Breast epithelium (tissue), 4 donors: ENCODE measurements around the gene TMEM108. TPM values are rescaled to one million over a fixed set of nuclear protein-coding genes. Genes with fewer than 3 reads are reported as not detected.
A peak's percentile ranks its signal among the peaks of the same experiment; 100 is the strongest.

Experiments used
- DNase-seq, 2 donors: peaks; one replicate each; pipeline ENCODE4 v3.0.0-alpha.2; 2019; ENCODE audit warnings: low spot score in 2 of 2
- H3K27ac ChIP-seq, 2 donors: fragments of 200-600 bp; sonication (generic) in 1 of 2; one replicate each; pipeline ENCODE4 v1.5.1; 2016 to 2019; ENCODE audit warnings: mild to moderate bottlenecking in 1 of 2
- H3K27me3 ChIP-seq, 2 donors: fragments of 200-600 bp; sonication (generic) in 1 of 2; one replicate each; pipeline versions ENCODE4 v1.5.1 to v1.6.0; 2017 to 2019; ENCODE audit warnings: control low read depth in 1 of 2, mild to moderate bottlenecking in 1 of 2
- H3K36me3 ChIP-seq: fragments of 200-600 bp; one replicate; pipeline ENCODE4 v1.5.1; 2019
- H3K4me1 ChIP-seq, 2 donors: fragments of 200-600 bp; sonication (generic); one replicate each; pipeline ENCODE4 v1.5.1; 2016 to 2019; ENCODE audit warnings: control low read depth in 1 of 2
- H3K4me3 ChIP-seq, 3 donors: fragments of 200-600 bp; sonication (generic); 1 replicate in 2 of 3; 2 replicates in 1 of 3; pipeline ENCODE4 v1.5.1; 2016 to 2019; ENCODE audit warnings: mild to moderate bottlenecking in 3 of 3, moderate library complexity in 2 of 3
- H3K9me3 ChIP-seq, 2 donors: fragments of 200-600 bp; sonication (generic) in 1 of 2; one replicate each; pipeline ENCODE4 v1.5.1; 2016 to 2019; ENCODE audit warnings: control low read depth in 1 of 2
- CTCF ChIP-seq, 3 donors: fragments of 450-650 bp; IDR thresholded peaks; one replicate each; pipeline ENCODE4 v1.5.1; 2016 to 2017; ENCODE audit warnings: antibody characterized with exemption in 3 of 3, mild to moderate bottlenecking in 3 of 3, moderate library complexity in 3 of 3
- POLR2A ChIP-seq: fragments of 450-650 bp; IDR thresholded peaks from one replicate; pipeline ENCODE4 v1.6.1; 2016; ENCODE audit warnings: antibody characterized with exemption, mild to moderate bottlenecking, moderate library complexity
- POLR2AphosphoS5 ChIP-seq, 3 donors: sonication (generic); formaldehyde crosslinking; IDR thresholded peaks; one replicate each; pipeline ENCODE4 v1.6.1; 2017; ENCODE audit warnings: antibody characterized with exemption in 3 of 3
- intact Hi-C: fragments of 100-400 bp; cut with DNase I; formaldehyde crosslinking; loops from one replicate; pipeline ENCODE4 v1.15.1; 2023; ENCODE audit warnings: low total_unique reads
- total RNA-seq, 3 donors: library from RNA; depleted of rRNA; stranded (reverse); fragments of >200 nt; gene quantifications; one replicate each; pipeline ENCODE4 v1.1.0, GENCODE V29; 2016

The TMEM108 gene
- total RNA-seq, 3 donors from 2014 or later = 0.44 to 0.98 (median 0.48) TPM

- H3K27ac ChIP-seq = no peak overlapping the region
- H3K4me1 ChIP-seq = no peaks in the 10 kb centered on the region
- intact Hi-C loops = no loop called here
- DNase-seq = no peak
- H3K9me3 ChIP-seq = no peaks in the 10 kb centered on the region
- no peak for TF ChIP-seq POLR2A
- TF ChIP-seq POLR2AphosphoS5 (IDR thresholded peaks at IDR 0.05) = no peak
- TF ChIP-seq CTCF (IDR thresholded peaks at IDR 0.05) = no peak
- no peak overlapping the region for H3K4me3 ChIP-seq
- H3K27me3 ChIP-seq = no peaks in the 10 kb centered on the region
- H3K36me3 ChIP-seq = no peaks in the 10 kb centered on the region
These were observed 337.2 kb downstream of the TMEM108 start for GRCh38 chr3:133375403-133375745.

GRCh38 chr3:133376810-133377209, 338.6 kb downstream of the TMEM108 start:
- no peaks in the 10 kb centered on the region for H3K4me1 ChIP-seq
- H3K9me3 ChIP-seq = no peaks in the 10 kb centered on the region
- DNase-seq = no peak
- no peaks in the 10 kb centered on the region for H3K36me3 ChIP-seq
- TF ChIP-seq POLR2AphosphoS5 (IDR thresholded peaks at IDR 0.05) = no peak
- no peak for TF ChIP-seq POLR2A
- no peak for TF ChIP-seq CTCF (IDR thresholded peaks at IDR 0.05)
- intact Hi-C loops = no loop called here
- H3K27ac ChIP-seq = no peak overlapping the region
- no peaks in the 10 kb centered on the region for H3K27me3 ChIP-seq
- H3K4me3 ChIP-seq = no peak overlapping the region

GRCh38 chr3:133377396-133377795, 339.2 kb downstream of the TMEM108 start:
- no peaks in the 10 kb centered on the region for H3K4me1 ChIP-seq
- no peaks in the 10 kb centered on the region for H3K36me3 ChIP-seq
- no peak overlapping the region for H3K4me3 ChIP-seq
- intact Hi-C loops = no loop called here
- no peaks in the 10 kb centered on the region for H3K27me3 ChIP-seq
- H3K9me3 ChIP-seq = no peaks in the 10 kb centered on the region
- no peak overlapping the region for H3K27ac ChIP-seq
- TF ChIP-seq POLR2A (no peak), CTCF (IDR thresholded peaks at IDR 0.05) (peak in 1 of 3 donors; percentile 12)
- no peak for DNase-seq

- Histone ChIP-seq H3K4me1 (no peaks in the 10 kb centered on the region), H3K36me3 (no peaks in the 10 kb centered on the region), H3K27me3 (no peaks in the 10 kb centered on the region), H3K4me3 (no peak overlapping the region), H3K9me3 (no peaks in the 10 kb centered on the region), H3K27ac (no peak overlapping the region)
- DNase-seq = no peak
- intact Hi-C loops = no loop called here
- TF ChIP-seq POLR2A = no peak
- TF ChIP-seq POLR2AphosphoS5 (IDR thresholded peaks at IDR 0.05) = no peak
- TF ChIP-seq CTCF (IDR thresholded peaks at IDR 0.05) = no peak
These were observed 341.7 kb downstream of the TMEM108 start for GRCh38 chr3:133379926-133380325.

- no peak for DNase-seq
- no peak overlapping the region for H3K4me3 ChIP-seq
- H3K36me3 ChIP-seq = no peaks in the 10 kb centered on the region
- no peaks in the 10 kb centered on the region for H3K27me3 ChIP-seq
- no peaks in the 10 kb centered on the region for H3K9me3 ChIP-seq
- TF ChIP-seq CTCF (IDR thresholded peaks at IDR 0.05) = no peak
- H3K4me1 ChIP-seq = no peaks in the 10 kb centered on the region
- intact Hi-C loops = no loop called here
- no peak overlapping the region for H3K27ac ChIP-seq
These were observed 342.5 kb downstream of the TMEM108 start for GRCh38 chr3:133380481-133381225.
